NB4 (cell line): ENCODE measurements around the gene BCAS3.

Source experiments
- DNase-seq: peaks from one replicate; pipeline ENCODE4 v3.0.0; 2010; ENCODE audit warnings: low read depth
- H3K4me3 ChIP-seq: one replicate; pipeline ENCODE4 v1.5.1; 2011; ENCODE audit warnings: mild to moderate bottlenecking, low read depth, low read length, moderate library complexity
- MYC ChIP-seq: IDR thresholded peaks from 2 replicates; pipeline ENCODE4 v1.6.1; 2011; ENCODE audit warnings: low read depth, low read length
- POLR2A ChIP-seq: IDR thresholded peaks from 2 replicates; pipeline ENCODE4 v1.6.1; 2011; ENCODE audit warnings: mild to moderate bottlenecking; ENCODE audit not compliant: insufficient read length; ENCODE audit errors: extremely low read depth
- TF ChIP-seq, protein P1 (sequence below): IDR thresholded peaks from one replicate; pipeline ENCODE4 v1.5.1; 2012; ENCODE audit warnings: low read depth, low read length
- TF ChIP-seq, protein P2 (sequence below): IDR thresholded peaks from 2 replicates; pipeline ENCODE4 v1.6.1; 2011; ENCODE audit warnings: low read depth, low read length

Gene BCAS3

DNA sequence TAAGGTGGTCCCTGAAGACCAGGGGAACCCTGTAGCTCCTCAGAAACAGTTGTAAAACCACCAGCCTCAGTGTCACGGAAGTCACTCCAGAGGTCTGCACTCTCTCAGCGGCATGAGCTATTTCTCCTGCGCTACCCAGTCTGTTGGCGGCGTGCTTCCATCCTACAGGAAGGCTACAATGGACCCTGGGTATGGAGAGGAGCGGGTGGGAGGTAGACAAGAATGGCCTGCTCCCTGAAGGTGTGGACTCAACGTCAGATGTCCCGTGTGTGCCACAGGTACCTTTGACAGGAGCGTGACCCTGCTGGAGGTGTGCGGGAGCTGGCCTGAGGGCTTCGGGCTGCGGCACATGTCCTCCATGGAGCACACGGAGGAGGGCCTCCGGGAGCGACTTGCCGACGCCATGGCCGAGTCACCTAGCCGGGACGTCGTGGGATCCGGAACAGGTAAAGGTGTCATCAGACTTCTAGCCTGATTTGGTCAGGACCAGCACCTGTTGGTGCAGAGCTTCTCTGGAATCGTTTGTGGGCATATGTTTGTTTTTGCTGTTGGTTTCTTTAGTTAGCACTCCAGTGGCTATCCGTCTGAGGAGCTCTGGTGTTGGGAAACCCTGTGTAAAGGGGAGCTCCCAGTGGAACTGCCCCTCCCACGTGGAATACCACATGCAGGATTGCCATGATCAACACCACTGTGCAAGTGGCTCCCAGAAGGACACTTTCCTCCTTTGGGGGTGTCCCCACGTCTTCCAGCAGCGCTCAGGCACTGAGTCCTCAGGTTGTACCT is 690.6 kb downstream of the BCAS3 start:
- H3K4me3 ChIP-seq = no peak overlapping the region
- TF ChIP-seq, protein P1, sequence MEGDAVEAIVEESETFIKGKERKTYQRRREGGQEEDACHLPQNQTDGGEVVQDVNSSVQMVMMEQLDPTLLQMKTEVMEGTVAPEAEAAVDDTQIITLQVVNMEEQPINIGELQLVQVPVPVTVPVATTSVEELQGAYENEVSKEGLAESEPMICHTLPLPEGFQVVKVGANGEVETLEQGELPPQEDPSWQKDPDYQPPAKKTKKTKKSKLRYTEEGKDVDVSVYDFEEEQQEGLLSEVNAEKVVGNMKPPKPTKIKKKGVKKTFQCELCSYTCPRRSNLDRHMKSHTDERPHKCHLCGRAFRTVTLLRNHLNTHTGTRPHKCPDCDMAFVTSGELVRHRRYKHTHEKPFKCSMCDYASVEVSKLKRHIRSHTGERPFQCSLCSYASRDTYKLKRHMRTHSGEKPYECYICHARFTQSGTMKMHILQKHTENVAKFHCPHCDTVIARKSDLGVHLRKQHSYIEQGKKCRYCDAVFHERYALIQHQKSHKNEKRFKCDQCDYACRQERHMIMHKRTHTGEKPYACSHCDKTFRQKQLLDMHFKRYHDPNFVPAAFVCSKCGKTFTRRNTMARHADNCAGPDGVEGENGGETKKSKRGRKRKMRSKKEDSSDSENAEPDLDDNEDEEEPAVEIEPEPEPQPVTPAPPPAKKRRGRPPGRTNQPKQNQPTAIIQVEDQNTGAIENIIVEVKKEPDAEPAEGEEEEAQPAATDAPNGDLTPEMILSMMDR = no peak
- TF ChIP-seq, protein P2, sequence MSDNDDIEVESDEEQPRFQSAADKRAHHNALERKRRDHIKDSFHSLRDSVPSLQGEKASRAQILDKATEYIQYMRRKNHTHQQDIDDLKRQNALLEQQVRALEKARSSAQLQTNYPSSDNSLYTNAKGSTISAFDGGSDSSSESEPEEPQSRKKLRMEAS = no peak
- no peak for TF ChIP-seq MYC
- no peak for DNase-seq

DNA sequence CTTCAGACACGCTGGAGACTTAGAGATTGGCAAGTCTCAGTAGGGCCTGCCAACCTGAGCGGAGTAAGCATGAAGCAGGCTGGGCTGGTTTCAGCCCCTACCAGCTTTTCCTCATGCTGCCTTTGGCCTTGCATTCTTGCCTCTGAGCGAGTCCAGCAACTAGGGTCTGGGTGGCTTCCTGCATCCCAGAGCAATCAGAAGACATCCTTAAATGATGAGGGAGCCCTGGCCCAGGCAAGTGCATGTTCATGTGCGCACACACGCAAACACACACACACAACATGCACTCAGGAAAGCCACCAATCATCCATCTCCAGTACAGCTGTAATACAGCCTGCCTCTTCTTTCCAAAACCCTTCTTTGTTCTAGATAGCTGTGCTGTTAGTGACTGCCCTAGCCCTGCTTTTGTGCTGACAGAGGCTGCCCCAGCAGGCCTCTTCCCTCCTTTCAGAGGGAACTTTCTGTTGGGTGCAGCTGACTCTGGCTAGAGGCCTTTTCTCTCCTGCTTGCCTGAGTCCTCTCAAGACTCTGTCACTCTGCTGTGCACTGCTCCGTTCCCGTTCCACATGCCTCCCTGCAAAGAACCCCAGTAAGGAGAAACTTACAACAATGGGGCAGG is 691.3 kb downstream of the BCAS3 start:
- DNase-seq = no peak
- no peak for TF ChIP-seq POLR2A
- TF ChIP-seq MYC = no peak
- TF ChIP-seq, protein P1 = no peak
- TF ChIP-seq, protein P2 = no peak

DNA sequence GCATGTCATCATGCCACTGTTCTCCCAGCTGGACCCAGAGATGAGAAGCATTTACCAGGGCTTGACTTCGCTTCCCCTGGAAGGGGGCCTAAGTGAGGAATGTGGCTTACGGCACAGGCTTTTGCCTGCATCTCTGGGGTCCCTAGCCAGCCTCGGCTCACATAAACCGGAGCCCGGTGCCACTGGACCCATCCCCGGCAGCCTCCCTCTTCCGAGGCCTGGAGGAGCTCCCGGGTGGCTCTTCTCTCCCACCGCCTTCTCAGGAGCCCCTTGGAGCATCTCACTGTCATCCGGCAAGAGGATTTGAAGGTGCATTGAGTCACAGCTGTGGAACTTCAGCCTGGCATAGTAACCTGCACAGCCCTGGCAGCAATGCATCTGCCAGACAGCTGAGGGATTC is 692.1 kb downstream of the BCAS3 start:
- TF ChIP-seq, protein P1 = no peak
- no peak for TF ChIP-seq POLR2A
- TF ChIP-seq MYC = no peak
- TF ChIP-seq, protein P2 = no peak
- no peak overlapping the region for H3K4me3 ChIP-seq
- no peak for DNase-seq

More for the DNA sequence above, 691.3 kb downstream of the BCAS3 start:
- no peak overlapping the region for H3K4me3 ChIP-seq

DNA sequence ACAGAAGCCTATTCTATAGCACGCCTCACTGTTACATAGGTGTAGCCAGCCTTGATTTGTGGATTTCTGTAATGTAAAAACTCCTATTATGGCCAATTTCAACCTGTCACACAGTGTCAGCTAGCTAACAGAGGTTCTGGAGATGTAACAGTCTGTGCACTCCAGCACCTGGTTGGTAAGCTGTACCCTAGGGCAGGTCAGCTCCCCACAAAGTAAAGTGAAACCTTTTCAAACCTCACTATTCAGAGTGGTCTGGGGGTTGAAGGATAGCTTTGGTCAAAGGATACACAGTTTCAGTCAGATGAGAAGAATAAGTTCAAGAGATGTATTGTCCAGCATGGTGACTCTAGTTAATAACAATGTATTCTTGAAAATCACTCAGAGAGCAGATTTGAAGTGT is 693.5 kb downstream of the BCAS3 start:
- DNase-seq = no peak

DNA sequence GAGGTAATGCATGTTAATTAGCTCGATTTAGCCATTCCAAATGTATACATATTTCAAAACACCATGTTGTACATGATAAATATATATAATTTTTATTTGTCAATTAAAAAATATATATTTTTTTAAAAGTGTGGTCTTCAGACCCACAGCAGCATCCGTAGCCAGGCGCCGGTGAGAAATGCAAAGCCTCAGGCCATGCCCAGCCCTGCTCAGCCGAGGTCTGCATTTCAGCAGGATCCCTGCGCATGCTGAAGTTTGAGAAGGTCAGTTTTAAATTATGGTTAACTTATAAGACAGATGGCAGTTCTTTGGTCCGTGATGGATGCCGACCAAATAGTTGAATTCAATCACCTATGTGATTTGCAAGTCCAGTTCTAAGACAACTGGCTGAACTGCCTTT is 694.0 kb downstream of the BCAS3 start:
- TF ChIP-seq, protein P2 = no peak
- TF ChIP-seq POLR2A (no peak), MYC (no peak)
- TF ChIP-seq, protein P1 = no peak
- DNase-seq = no peak
- H3K4me3 ChIP-seq = no peak overlapping the region

More for the DNA sequence above, 693.5 kb downstream of the BCAS3 start:
- no peak for TF ChIP-seq MYC
- TF ChIP-seq POLR2A = no peak
- TF ChIP-seq, protein P2 = no peak
- TF ChIP-seq, protein P1 = no peak
- no peak overlapping the region for H3K4me3 ChIP-seq
